OCI-LY3 (cell line): ENCODE measurements around the gene UNC5C.

Experiments used
- H2AFZ ChIP-seq: fragments of 200-600, 300-600 bp; shearing (Covaris generic); 2 replicates; pipeline ENCODE4 v1.6.0; 2014; ENCODE audit warnings: antibody characterized with exemption, low read depth, low read length
- H3K27ac ChIP-seq: fragments of 200-600, 300-600 bp; sonication (generic); 2 replicates; pipeline ENCODE4 v1.5.1; 2014; ENCODE audit warnings: mild to moderate bottlenecking, low read length, moderate library complexity, mixed read lengths
- H3K27me3 ChIP-seq: fragments of 200-600, 300-600 bp; sonication (generic); 2 replicates; pipeline ENCODE4 v1.6.1; 2014; ENCODE audit warnings: low read depth, low read length, mixed read lengths
- H3K36me3 ChIP-seq: fragments of 200-600, 300-600 bp; sonication (generic); replicated peaks from 2 replicates; pipeline ENCODE3; 2014; ENCODE audit warnings: low read depth, low read length, mixed read lengths
- H3K4me1 ChIP-seq: fragments of 300-600, 200-600 bp; sonication (generic); 2 replicates; pipeline ENCODE4 v1.6.1; 2014; ENCODE audit warnings: low read length, mixed read lengths
- H3K4me2 ChIP-seq: fragments of 200-600, 300-600 bp; sonication (generic); 2 replicates; pipeline ENCODE4 v1.6.1; 2014; ENCODE audit warnings: low read length, mixed read lengths
- H3K4me3 ChIP-seq: fragments of 300-600, 200-600 bp; sonication (generic); 2 replicates; pipeline ENCODE4 v1.5.1; 2014; ENCODE audit warnings: antibody characterized with exemption, mild to moderate bottlenecking, low read length, moderate library complexity
- H3K79me2 ChIP-seq: fragments of 300-600, 200-600 bp; shearing (Covaris generic); 2 replicates; pipeline ENCODE4 v1.6.1; 2014; ENCODE audit warnings: mild to moderate bottlenecking, low read length, mixed read lengths
- H3K9ac ChIP-seq: fragments of 300-600, 200-600 bp; shearing (Covaris generic); 2 replicates; pipeline ENCODE4 v1.6.0; 2014; ENCODE audit warnings: mild to moderate bottlenecking, low read length, moderate library complexity
- H3K9me3 ChIP-seq: fragments of 200-600, 300-600 bp; shearing (Covaris generic); 2 replicates; pipeline ENCODE4 v1.6.1; 2014; ENCODE audit warnings: low read length, mixed read lengths; ENCODE audit not compliant: insufficient read depth
- H4K20me1 ChIP-seq: fragments of 200-600, 300-600 bp; sonication (generic); 2 replicates; pipeline ENCODE4 v1.6.1; 2016; ENCODE audit warnings: low read length, mixed read lengths; ENCODE audit not compliant: insufficient read depth
- EZH2phosphoT487 ChIP-seq: fragments of 200-600 bp; shearing (Covaris generic); IDR thresholded peaks from 2 replicates; pipeline ENCODE4 v1.6.1; 2018; ENCODE audit warnings: antibody characterized with exemption, mixed run types, low read depth
- TF ChIP-seq, protein P1 (sequence below): fragments of 200-600, 300-600 bp; sonication (generic); IDR thresholded peaks from 2 replicates; pipeline ENCODE4 v1.5.1; 2014; ENCODE audit warnings: antibody characterized with exemption, low read length, low read depth

The UNC5C gene

GRCh38 chr4:95249426-95250021, 299.2 kb downstream of the UNC5C start:
- Histone ChIP-seq H2AFZ (no peak overlapping the region), H4K20me1 (no peaks in the 10 kb centered on the region), H3K9me3 (no peaks in the 10 kb centered on the region), H3K4me2 (no peak overlapping the region), H3K4me1 (no peaks in the 10 kb centered on the region), H3K79me2 (no peaks in the 10 kb centered on the region), H3K27me3 (no peaks in the 10 kb centered on the region), H3K9ac (no peak overlapping the region), H3K36me3 (no peaks in the 10 kb centered on the region), H3K27ac (no peak overlapping the region), H3K4me3 (no peak overlapping the region)
- TF ChIP-seq EZH2phosphoT487: no peak
- TF ChIP-seq, protein P1, sequence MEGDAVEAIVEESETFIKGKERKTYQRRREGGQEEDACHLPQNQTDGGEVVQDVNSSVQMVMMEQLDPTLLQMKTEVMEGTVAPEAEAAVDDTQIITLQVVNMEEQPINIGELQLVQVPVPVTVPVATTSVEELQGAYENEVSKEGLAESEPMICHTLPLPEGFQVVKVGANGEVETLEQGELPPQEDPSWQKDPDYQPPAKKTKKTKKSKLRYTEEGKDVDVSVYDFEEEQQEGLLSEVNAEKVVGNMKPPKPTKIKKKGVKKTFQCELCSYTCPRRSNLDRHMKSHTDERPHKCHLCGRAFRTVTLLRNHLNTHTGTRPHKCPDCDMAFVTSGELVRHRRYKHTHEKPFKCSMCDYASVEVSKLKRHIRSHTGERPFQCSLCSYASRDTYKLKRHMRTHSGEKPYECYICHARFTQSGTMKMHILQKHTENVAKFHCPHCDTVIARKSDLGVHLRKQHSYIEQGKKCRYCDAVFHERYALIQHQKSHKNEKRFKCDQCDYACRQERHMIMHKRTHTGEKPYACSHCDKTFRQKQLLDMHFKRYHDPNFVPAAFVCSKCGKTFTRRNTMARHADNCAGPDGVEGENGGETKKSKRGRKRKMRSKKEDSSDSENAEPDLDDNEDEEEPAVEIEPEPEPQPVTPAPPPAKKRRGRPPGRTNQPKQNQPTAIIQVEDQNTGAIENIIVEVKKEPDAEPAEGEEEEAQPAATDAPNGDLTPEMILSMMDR: no peak

DNA sequence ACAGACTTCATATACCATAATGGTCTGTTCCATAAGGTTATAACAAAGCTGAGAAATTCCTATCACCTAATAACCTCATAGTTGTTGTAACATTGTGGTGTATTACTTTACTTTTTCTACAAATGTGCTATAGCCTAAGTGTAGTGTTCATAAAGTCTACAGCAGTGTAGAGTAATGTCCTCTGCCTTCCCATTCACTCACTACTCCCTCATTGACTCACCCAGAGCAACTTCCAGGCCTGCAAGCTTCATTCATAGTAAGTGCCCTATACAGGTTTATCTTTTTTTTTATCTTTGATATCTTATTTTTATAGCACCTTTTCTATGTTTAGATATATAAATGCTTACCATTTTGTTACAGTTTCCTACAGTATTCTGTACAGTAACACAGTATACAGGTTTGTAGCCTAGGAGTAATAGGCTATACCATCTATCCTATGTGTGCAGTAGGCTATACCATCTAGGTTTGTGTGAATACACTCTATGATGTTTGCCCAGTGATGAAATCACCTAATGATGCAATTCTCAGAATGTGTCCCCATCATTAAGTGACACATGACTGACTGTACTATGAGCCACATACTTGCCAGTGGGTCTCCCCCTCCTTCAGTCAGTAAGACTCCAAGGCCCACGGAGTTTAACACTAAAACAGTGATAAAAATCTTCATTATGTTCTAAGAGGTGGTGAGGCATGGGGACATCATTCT, 299.9 kb downstream of the UNC5C start:
- no peaks in the 10 kb centered on the region for H3K4me1 ChIP-seq
- no peaks in the 10 kb centered on the region for H3K79me2 ChIP-seq
- H3K27ac ChIP-seq: no peak overlapping the region
- TF ChIP-seq EZH2phosphoT487: no peak
- TF ChIP-seq, protein P1: no peak
- H3K9ac ChIP-seq: no peak overlapping the region
- H3K4me2 ChIP-seq: no peak overlapping the region
- no peaks in the 10 kb centered on the region for H4K20me1 ChIP-seq
- H3K9me3 ChIP-seq: no peaks in the 10 kb centered on the region
- no peak overlapping the region for H3K4me3 ChIP-seq
- no peaks in the 10 kb centered on the region for H3K27me3 ChIP-seq
- H3K36me3 ChIP-seq: no peaks in the 10 kb centered on the region
- no peak overlapping the region for H2AFZ ChIP-seq

DNA sequence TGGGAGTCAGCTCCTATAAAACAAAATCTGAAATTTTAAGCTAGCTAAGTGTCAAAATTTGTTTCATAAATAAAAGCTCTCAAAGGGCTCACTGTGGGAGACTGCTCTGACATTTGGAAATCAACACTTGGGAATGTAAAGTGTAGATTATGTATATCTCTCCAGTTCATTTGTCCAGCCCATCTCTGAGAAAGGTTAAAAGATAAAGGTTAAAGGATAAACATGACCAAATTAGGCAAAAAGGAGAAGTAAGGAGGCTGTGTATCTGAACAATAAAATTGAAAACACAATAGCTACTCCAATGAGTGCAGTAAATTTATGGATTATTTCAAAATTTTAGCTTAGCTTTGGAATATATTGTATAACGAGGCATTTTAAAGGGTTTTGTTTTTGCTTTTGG, 304.9 kb downstream of the UNC5C start:
- Histone ChIP-seq H3K4me3 (no peak overlapping the region), H3K27ac (no peak overlapping the region), H3K4me2 (no peak overlapping the region), H3K4me1 (no peaks in the 10 kb centered on the region), H3K27me3 (no peaks in the 10 kb centered on the region), H3K79me2 (no peaks in the 10 kb centered on the region), H3K36me3 (no peaks in the 10 kb centered on the region), H2AFZ (no peak overlapping the region), H3K9ac (no peak overlapping the region), H4K20me1 (no peaks in the 10 kb centered on the region), H3K9me3 (no peaks in the 10 kb centered on the region)
- TF ChIP-seq, protein P1: no peak
- TF ChIP-seq EZH2phosphoT487: no peak

- no peak for TF ChIP-seq EZH2phosphoT487
- TF ChIP-seq, protein P1: no peak
- H3K4me1 ChIP-seq: no peaks in the 10 kb centered on the region
- no peak overlapping the region for H3K27ac ChIP-seq
- no peaks in the 10 kb centered on the region for H3K36me3 ChIP-seq
- no peak overlapping the region for H2AFZ ChIP-seq
- H3K9me3 ChIP-seq: no peaks in the 10 kb centered on the region
- no peak overlapping the region for H3K9ac ChIP-seq
- H3K4me2 ChIP-seq: no peak overlapping the region
- H3K27me3 ChIP-seq: no peaks in the 10 kb centered on the region
- no peaks in the 10 kb centered on the region for H4K20me1 ChIP-seq
- H3K4me3 ChIP-seq: no peak overlapping the region
- no peaks in the 10 kb centered on the region for H3K79me2 ChIP-seq
These were observed 310.2 kb downstream of the UNC5C start for GRCh38 chr4:95238554-95238953.
